WI38 (cell line): ENCODE data around the gene DICER1.
"Not testable (repeated sequence)": the region's sequence is repeated elsewhere in the genome, so short reads cannot be mapped to it uniquely, and the experiment has no call there.

Experiments used
- H3K4me3 ChIP-seq: 2 replicates; pipeline ENCODE4 v1.5.1; 2011; ENCODE audit warnings: low read depth, mild to moderate bottlenecking, control low read depth, low read length
- TF ChIP-seq, protein P1 (sequence below): IDR thresholded peaks from 2 replicates; pipeline ENCODE4 v1.5.1; 2012; ENCODE audit warnings: low read depth, mild to moderate bottlenecking, control low read depth, low read length

Gene DICER1

DNA sequence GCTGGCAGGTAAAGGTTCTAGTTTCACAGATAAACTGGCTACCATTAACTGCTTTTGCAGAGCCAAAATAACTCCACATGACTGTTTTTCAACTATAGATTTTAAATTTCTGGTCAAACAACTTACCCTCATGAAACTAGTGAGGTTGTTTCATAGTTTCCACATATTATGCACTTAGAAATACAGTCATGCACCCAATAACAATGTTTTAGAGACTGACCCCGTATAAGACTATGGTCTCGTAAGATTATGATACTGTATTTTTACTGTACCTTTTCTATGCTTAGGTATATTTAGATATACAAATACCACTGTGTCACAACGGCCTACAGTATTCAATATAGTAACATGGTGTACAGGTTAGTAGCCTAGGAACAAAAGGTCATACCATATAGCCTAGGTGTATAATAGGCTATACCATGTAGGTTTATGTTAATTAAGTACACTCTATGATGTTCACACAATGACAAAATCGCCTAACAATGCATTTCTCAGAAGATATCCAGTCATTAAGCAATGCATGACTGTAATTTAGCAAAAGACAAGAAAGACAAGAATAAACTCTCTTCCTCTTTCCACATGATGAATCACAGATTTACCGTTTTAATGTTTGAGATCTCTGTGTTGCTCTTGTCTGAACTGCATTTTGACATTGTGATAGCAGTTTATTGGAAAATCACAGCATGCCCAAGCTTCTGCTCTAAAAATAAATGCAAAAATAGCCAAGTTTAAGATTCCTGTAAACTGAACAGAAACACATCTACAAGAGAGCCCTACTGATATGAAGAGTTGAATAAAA, 17.1 kb downstream of the DICER1 start:
- TF ChIP-seq, protein P1, sequence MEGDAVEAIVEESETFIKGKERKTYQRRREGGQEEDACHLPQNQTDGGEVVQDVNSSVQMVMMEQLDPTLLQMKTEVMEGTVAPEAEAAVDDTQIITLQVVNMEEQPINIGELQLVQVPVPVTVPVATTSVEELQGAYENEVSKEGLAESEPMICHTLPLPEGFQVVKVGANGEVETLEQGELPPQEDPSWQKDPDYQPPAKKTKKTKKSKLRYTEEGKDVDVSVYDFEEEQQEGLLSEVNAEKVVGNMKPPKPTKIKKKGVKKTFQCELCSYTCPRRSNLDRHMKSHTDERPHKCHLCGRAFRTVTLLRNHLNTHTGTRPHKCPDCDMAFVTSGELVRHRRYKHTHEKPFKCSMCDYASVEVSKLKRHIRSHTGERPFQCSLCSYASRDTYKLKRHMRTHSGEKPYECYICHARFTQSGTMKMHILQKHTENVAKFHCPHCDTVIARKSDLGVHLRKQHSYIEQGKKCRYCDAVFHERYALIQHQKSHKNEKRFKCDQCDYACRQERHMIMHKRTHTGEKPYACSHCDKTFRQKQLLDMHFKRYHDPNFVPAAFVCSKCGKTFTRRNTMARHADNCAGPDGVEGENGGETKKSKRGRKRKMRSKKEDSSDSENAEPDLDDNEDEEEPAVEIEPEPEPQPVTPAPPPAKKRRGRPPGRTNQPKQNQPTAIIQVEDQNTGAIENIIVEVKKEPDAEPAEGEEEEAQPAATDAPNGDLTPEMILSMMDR: no peak
- no peak overlapping the region for H3K4me3 ChIP-seq

DNA sequence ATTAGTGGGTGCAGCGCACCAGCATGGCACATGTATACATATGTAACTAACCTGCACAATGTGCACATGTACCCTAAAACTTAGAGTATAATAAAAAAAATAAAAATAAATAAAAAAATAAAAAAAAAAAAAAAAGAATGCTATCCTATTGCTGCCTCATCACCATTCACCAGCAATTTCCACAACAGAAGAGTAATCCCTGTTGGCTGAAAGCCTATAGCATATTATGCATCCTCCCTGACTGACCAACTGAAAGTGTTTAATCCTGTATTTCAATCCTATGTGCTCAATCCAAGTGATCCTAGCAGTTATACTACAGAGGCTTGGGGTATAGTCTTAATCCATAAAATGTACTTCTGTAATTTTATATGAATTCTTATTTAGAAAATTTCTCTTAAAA, 18.5 kb downstream of the DICER1 start:
- no peak overlapping the region for H3K4me3 ChIP-seq
- TF ChIP-seq, protein P1: no peak

DNA sequence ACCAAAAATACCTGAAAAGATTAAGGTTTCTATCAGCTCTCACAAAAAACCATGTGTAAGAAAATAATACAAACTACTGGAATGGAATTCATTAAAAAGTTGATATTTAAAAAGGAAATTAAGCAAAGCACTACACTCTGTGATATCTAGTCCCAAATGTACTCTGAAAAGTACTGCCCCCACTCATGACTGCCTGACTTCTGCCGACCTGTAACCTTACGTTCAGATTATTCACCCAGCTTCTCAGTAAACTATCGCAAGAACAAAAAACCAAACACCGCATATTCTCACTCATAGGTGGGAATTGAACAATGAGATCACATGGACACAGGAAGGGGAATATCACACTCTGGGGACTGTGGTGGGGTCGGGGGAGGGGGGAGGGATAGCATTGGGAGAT, 18.9 kb downstream of the DICER1 start:
- H3K4me3 ChIP-seq: not testable (repeated sequence)

DNA sequence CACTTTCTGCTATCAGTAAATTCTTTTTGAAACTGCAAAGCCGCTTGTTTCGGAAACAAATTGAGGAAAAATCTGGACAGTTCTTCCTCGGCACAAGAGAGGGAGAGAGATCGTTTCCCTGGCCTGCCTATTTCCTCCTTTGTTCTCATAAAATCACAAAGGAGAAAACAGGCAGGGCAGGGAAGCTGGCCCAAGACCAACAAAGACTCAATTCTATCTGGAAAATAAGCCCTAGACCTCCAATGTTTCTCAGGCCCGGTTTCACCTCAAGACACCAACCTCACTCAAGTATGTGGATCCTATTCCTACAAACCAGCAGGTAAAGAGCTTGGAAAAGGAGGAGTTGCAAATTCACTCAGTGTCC, 19.5 kb downstream of the DICER1 start:
- TF ChIP-seq, protein P1: no peak
- no peak overlapping the region for H3K4me3 ChIP-seq

DNA sequence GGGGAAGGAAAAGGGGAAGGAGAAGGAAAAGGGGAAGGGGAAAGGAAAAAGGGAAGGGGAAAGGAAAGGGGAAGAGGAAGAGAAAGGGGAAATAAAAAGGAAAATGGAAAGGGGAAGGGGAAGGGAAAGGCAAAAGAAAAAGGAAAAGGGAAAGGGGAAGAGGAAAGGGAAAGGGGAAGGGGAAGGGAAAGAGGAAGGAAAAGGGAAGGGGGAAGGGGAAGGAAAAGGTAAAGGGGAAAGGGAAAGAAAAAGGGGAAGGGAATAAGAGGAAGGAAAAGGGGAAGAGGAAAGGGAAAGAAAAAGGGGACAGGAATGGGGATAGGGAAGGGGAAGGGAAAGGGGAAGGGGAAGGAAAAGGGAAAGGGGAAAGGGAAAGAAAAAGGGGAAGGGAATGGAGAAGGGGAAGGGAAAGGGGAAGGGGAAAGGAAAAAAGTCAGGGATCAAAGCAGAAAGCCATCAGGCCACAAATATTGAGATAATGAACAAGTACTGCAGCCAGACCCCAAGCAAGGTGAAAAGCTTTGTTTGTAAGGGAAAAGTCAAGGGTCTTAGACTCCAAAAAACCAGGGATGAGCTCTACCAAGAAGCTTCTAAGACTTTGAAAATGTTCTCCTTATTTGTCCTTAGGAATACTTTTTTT, 20.0 kb downstream of the DICER1 start:
- TF ChIP-seq, protein P1: no peak

DNA sequence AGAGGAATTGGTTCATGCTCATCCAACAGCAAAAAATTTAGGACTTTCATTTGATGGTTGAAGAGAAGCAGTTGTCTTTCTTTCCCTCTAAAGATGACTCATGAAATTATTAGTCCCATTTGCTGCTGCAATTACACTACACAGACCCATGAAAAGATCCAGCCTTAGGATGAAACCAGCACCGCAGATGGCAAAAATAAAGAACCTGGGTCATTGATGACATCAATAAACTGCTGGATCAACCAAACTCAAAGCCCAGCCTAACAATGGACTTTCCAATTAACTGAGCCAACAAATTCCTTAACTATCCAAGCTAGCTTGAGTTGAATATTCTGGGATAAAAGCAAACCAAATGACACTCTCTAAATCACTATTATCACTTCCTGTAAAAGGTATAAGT, 20.7 kb downstream of the DICER1 start:
- no peak overlapping the region for H3K4me3 ChIP-seq
- TF ChIP-seq, protein P1: no peak

More for the DNA sequence above, 20.0 kb downstream of the DICER1 start:
- no peak overlapping the region for H3K4me3 ChIP-seq

DNA sequence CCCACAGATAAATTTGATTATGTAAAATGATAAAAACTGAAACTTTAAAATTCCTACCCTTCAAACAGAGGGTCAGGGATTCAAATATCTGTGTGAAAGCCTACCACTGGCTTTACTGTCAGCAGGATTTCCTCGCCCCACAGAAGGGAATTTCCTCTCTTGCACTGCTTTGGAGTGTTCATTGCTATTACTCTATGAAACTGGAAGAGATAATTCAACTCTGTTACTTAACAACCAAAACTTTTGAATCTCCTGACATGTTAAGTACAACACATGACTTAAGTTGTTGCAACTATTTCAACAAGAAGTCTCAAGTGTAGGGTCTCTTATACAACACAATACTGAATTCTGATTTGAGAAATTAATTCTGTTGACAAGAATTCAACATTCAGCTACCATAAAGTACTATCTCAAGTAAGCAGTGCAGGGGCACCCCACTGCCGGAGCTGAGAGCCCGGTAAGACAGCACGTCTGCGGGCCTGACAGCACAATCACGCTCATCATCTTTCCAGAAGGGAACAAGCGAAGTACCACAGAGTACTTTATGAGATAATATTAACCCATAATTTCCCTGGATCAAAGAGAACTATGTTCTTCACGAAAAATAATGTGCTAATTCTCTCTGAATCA, 22.9 kb downstream of the DICER1 start:
- TF ChIP-seq, protein P1: no peak
- H3K4me3 ChIP-seq: no peak overlapping the region
